H9 (cell line): ENCODE measurements around the gene FEM1B. TPM values are rescaled to one million over a fixed set of nuclear protein-coding genes. Genes with fewer than 3 reads are reported as not detected.
A peak's percentile ranks its signal among the peaks of the same experiment; 100 is the strongest.

Experiments used
- DNase-seq: peaks from one replicate; pipeline ENCODE4 v3.0.0-alpha.2; 2017
- H2AFZ ChIP-seq: one replicate; pipeline ENCODE4 v1.6.1; 2013; ENCODE audit warnings: mild to moderate bottlenecking, low read length, control low read depth, moderate library complexity
- H2AK5ac ChIP-seq: 2 replicates; pipeline ENCODE4 v1.6.1; 2013; ENCODE audit warnings: low read length, control low read depth, mixed read lengths; ENCODE audit not compliant: insufficient read length
- H2BK120ac ChIP-seq: one replicate; pipeline ENCODE4 v1.6.1; 2013; ENCODE audit warnings: low read depth, mild to moderate bottlenecking, low read length, control low read depth, inconsistent platforms; ENCODE audit not compliant: poor library complexity, severe bottlenecking
- H2BK12ac ChIP-seq: 2 replicates; pipeline ENCODE4 v1.6.1; 2013; ENCODE audit warnings: low read length, control low read depth, mixed read lengths, low read depth; ENCODE audit not compliant: insufficient read length
- H2BK15ac ChIP-seq: 2 replicates; pipeline ENCODE4 v1.6.1; 2013; ENCODE audit warnings: low read depth, low read length, control low read depth
- H2BK20ac ChIP-seq: one replicate; pipeline ENCODE4 v1.6.1; 2013; ENCODE audit warnings: low read depth, mild to moderate bottlenecking, low read length, control low read depth, inconsistent platforms; ENCODE audit not compliant: poor library complexity, severe bottlenecking
- H2BK5ac ChIP-seq: 2 replicates; pipeline ENCODE4 v1.6.1; 2013; ENCODE audit warnings: low read length, control low read depth, mixed read lengths; ENCODE audit not compliant: insufficient read length
- H3K14ac ChIP-seq: 2 replicates; pipeline ENCODE4 v1.6.1; 2013; ENCODE audit warnings: low read length, control low read depth; ENCODE audit not compliant: insufficient read depth
- H3K18ac ChIP-seq: 2 replicates; pipeline ENCODE4 v1.6.1; 2013; ENCODE audit warnings: low read depth, mild to moderate bottlenecking, mixed read lengths, low read length, control low read depth; ENCODE audit not compliant: insufficient read length
- H3K23ac ChIP-seq: 2 replicates; pipeline ENCODE4 v1.6.1; 2013; ENCODE audit warnings: low read length, control low read depth, mixed read lengths, low read depth; ENCODE audit not compliant: insufficient read length
- H3K23me2 ChIP-seq: 2 replicates; pipeline ENCODE4 v1.6.1; 2013; ENCODE audit warnings: low read depth, mild to moderate bottlenecking, mixed read lengths, low read length, control low read depth; ENCODE audit not compliant: insufficient read length, poor library complexity, severe bottlenecking
- H3K27ac ChIP-seq: 2 replicates; pipeline ENCODE4 v1.5.1; 2013; ENCODE audit warnings: low read length, control low read depth, mixed read lengths, low read depth; ENCODE audit not compliant: insufficient read length
- H3K27me3 ChIP-seq: 2 replicates; pipeline ENCODE4 v1.6.1; 2013; ENCODE audit warnings: low read length, control low read depth, inconsistent platforms; ENCODE audit not compliant: insufficient read depth
- H3K4ac ChIP-seq: 2 replicates; pipeline ENCODE4 v1.6.1; 2013; ENCODE audit warnings: low read depth, mild to moderate bottlenecking, control low read depth, inconsistent platforms, low read length, moderate library complexity
- H3K4me1 ChIP-seq: 2 replicates; pipeline ENCODE4 v1.6.1; 2013; ENCODE audit warnings: low read length, control low read depth, inconsistent platforms; ENCODE audit not compliant: insufficient read depth
- H3K4me2 ChIP-seq: 2 replicates; pipeline ENCODE4 v1.6.1; 2013; ENCODE audit warnings: low read length, control low read depth, mixed read lengths; ENCODE audit not compliant: insufficient read length, insufficient read depth
- H3K56ac ChIP-seq: 2 replicates; pipeline ENCODE4 v1.6.1; 2013; ENCODE audit warnings: low read depth, mild to moderate bottlenecking, mixed read lengths, low read length, control low read depth; ENCODE audit not compliant: insufficient read length
- H3K79me1 ChIP-seq: 2 replicates; pipeline ENCODE4 v1.6.1; 2013; ENCODE audit warnings: low read depth, mild to moderate bottlenecking, moderate library complexity, low read length, control low read depth, inconsistent platforms; ENCODE audit not compliant: insufficient read depth, poor library complexity, severe bottlenecking
- H3K79me2 ChIP-seq: 2 replicates; pipeline ENCODE4 v1.6.1; 2013; ENCODE audit warnings: low read length, control low read depth, inconsistent platforms; ENCODE audit not compliant: insufficient read depth
- H3K9ac ChIP-seq: 2 replicates; pipeline ENCODE4 v1.6.1; 2013; ENCODE audit warnings: low read length, control low read depth, mixed read lengths; ENCODE audit not compliant: insufficient read length; ENCODE audit errors: extremely low read depth
- H3K9me3 ChIP-seq: one replicate; pipeline ENCODE4 v1.6.1; 2013; ENCODE audit warnings: low read depth, low read length, inconsistent platforms; ENCODE audit not compliant: control insufficient read depth
- H3T11ph ChIP-seq: one replicate; pipeline ENCODE4 v1.6.1; 2013; ENCODE audit warnings: mild to moderate bottlenecking, low read length, control low read depth, inconsistent platforms
- H4K20me1 ChIP-seq: one replicate; pipeline ENCODE4 v1.6.1; 2013; ENCODE audit not compliant: control insufficient read depth, insufficient read length, insufficient read depth
- H4K5ac ChIP-seq: 2 replicates; pipeline ENCODE4 v1.6.1; 2013; ENCODE audit warnings: low read depth, mild to moderate bottlenecking, mixed read lengths, low read length, control low read depth; ENCODE audit not compliant: insufficient read length
- H4K8ac ChIP-seq: replicated peaks from 2 replicates; pipeline ENCODE4 v1.6.1; 2013; ENCODE audit warnings: low read length, control low read depth, mixed read lengths, low read depth; ENCODE audit not compliant: insufficient read length
- H4K91ac ChIP-seq: 2 replicates; pipeline ENCODE4 v1.6.1; 2013; ENCODE audit warnings: low read depth, mild to moderate bottlenecking, moderate library complexity, mixed read lengths, low read length, control low read depth; ENCODE audit not compliant: insufficient read length
- H3K27ac Mint-ChIP-seq, 3 experiments: 2 replicates in 2 of 3; 3 replicates in 1 of 3; pipeline ENCODE4 v1.8.0; 2020 to 2021; ENCODE audit warnings: mixed read lengths in 3 of 3, mild to moderate bottlenecking in 1 of 3, moderate library complexity in 1 of 3
- H3K27me3 Mint-ChIP-seq: 2 replicates; pipeline ENCODE4 v1.8.0; 2021; ENCODE audit warnings: low read depth, mild to moderate bottlenecking, moderate library complexity, mixed read lengths
- H3K36me3 Mint-ChIP-seq, 3 experiments: 2 replicates in 2 of 3; 3 replicates in 1 of 3; pipeline ENCODE4 v1.8.0; 2020 to 2021; ENCODE audit warnings: low read depth in 3 of 3, mixed read lengths in 3 of 3; ENCODE audit not compliant: insufficient read depth in 1 of 3
- H3K4me1 Mint-ChIP-seq, 2 experiments: 2 replicates each; pipeline ENCODE4 v1.8.0; 2020; ENCODE audit warnings: mixed read lengths in 2 of 2
- H3K4me3 Mint-ChIP-seq, 2 experiments: 2 replicates in 1 of 2; 3 replicates in 1 of 2; pipeline ENCODE4 v1.8.0; 2020 to 2021; ENCODE audit warnings: mild to moderate bottlenecking in 2 of 2, mixed read lengths in 2 of 2, moderate library complexity in 1 of 2
- H3K9me3 Mint-ChIP-seq, 2 experiments: 2 replicates in 1 of 2; 3 replicates in 1 of 2; pipeline ENCODE4 v1.8.0; 2020; ENCODE audit warnings: mild to moderate bottlenecking in 2 of 2, mixed read lengths in 2 of 2, moderate library complexity in 1 of 2
- WGBS: extraction: QIAGEN DNeasy Blood & Tissue Kit; methylation state at CpG from one replicate; pipeline ENCODE4 v1.1.7; 2013; ENCODE audit warnings: missing lambda C conversion rate, low lambda C conversion rate, mixed read lengths; ENCODE audit not compliant: insufficient read length; ENCODE audit errors: extremely low coverage; 5-methylcytosine and 5-hydroxymethylcytosine counted together
- total RNA-seq: library from RNA; stranded (reverse); gene quantifications from 2 replicates; pipeline ENCODE4 v1.2.1, GENCODE V29; 2021
- TF ChIP-seq, protein P1 (sequence below): fragments of 200-600 bp; sonication (generic); conservative IDR thresholded peaks from 3 replicates; pipeline ENCODE4 v1.8.0; 2021; ENCODE audit warnings: antibody characterized with exemption, mild to moderate bottlenecking

The FEM1B gene
- total RNA-seq, 1 experiment from 2014 or later = 77.9 TPM

DNA sequence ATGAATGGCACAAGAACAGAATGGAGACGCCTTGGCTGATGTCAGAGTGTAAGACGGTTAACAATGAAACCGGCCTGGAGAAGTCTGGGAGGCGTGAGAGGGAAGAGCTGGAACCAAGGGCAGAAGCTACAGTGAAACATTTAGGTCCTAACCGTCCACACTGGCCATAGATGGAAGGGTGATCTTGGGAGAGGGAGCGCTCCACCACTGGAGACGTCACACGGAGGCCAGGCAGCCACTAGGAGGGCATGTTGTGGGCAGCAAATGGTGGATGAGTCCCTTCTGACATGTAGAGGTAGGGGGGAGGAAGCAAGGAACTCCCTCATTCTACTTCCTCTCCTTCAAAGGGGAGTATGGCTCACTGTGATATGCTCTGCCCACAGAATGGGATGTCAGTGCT, 23.8 kb downstream of the FEM1B start:
- peaks cover 24 to 26% of the 10 kb centered on the region in 2 experiments for H3K4me1 Mint-ChIP-seq
- H3K4me3 Mint-ChIP-seq = no peak overlapping the region
- Histone ChIP-seq H3K23me2 (no peaks in the 10 kb centered on the region), H2BK120ac (no peak overlapping the region), H2BK12ac (no peak overlapping the region), H4K8ac (no peak overlapping the region), H2BK20ac (no peak overlapping the region), H3K27me3 (no peaks in the 10 kb centered on the region), H3K4me2 (no peak overlapping the region), H3K18ac (no peak overlapping the region), H3K14ac (no peak overlapping the region), H3K23ac (no peak overlapping the region), H4K20me1 (no peaks in the 10 kb centered on the region), H3K79me1 (no peaks in the 10 kb centered on the region), H3T11ph (no peak overlapping the region), H3K9ac (no peak overlapping the region), H3K4ac (no peak overlapping the region), H3K27ac (no peak overlapping the region), H3K4me1 (no peaks in the 10 kb centered on the region; the same call in 1 of the 2 replicates), H2AFZ (no peak overlapping the region), H3K9me3 (no peaks in the 10 kb centered on the region), H4K5ac (no peak overlapping the region), H2BK5ac (no peak overlapping the region), H2BK15ac (no peak overlapping the region), H2AK5ac (no peak overlapping the region), H3K56ac (no peak overlapping the region), H4K91ac (no peak overlapping the region), H3K79me2 (no peaks in the 10 kb centered on the region)
- H3K27me3 Mint-ChIP-seq = peaks cover 2% of the 10 kb centered on the region; the same call in 1 of the 2 replicates
- WGBS = no CpG with 5 or more reads among the region's 8 CpGs
- TF ChIP-seq, protein P1, sequence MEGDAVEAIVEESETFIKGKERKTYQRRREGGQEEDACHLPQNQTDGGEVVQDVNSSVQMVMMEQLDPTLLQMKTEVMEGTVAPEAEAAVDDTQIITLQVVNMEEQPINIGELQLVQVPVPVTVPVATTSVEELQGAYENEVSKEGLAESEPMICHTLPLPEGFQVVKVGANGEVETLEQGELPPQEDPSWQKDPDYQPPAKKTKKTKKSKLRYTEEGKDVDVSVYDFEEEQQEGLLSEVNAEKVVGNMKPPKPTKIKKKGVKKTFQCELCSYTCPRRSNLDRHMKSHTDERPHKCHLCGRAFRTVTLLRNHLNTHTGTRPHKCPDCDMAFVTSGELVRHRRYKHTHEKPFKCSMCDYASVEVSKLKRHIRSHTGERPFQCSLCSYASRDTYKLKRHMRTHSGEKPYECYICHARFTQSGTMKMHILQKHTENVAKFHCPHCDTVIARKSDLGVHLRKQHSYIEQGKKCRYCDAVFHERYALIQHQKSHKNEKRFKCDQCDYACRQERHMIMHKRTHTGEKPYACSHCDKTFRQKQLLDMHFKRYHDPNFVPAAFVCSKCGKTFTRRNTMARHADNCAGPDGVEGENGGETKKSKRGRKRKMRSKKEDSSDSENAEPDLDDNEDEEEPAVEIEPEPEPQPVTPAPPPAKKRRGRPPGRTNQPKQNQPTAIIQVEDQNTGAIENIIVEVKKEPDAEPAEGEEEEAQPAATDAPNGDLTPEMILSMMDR = no peak
- H3K27ac Mint-ChIP-seq = peak overlapping the region in 1 of 3 experiments; percentile 11; a peak in 2 of 7 replicates
- no peaks in the 10 kb centered on the region for H3K9me3 Mint-ChIP-seq
- H3K36me3 Mint-ChIP-seq = peaks cover 0 to 10% (median 5%) of the 10 kb centered on the region in 3 experiments; a peak in 3 of 7 replicates
- DNase-seq = no peak
